Measurements from ENCODE around the gene PRRG4. TPM values are rescaled to one million over a fixed set of nuclear protein-coding genes. Genes with fewer than 3 reads are reported as not detected.

The PRRG4 gene
- total and polyA plus RNA-seq, 2 of the 13 experiments (the other 11 are each of a cell fraction or from before 2014, with no cell fraction given) = 0.24 to 0.95 TPM

DNA sequence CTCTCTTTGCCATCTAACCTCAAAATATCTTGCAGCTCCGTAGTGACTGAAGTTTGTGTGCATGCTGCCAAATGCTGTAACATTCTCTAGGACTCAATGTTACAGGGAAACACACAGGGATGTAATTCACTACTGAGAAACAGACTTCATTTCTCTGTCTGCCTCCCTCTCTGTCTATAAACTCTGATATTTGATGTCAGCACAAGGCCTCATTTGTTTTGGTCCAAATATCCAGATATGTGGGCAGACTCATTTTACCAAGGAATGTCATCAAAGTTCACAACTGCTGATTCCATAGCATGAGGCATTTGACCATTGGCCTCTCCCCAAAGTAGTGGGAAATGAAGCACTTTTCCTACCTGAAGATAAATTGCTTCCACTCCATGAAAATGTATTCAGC lies 2.5 kb upstream of the PRRG4 start:
- FAIRE-seq = no peak
- Histone ChIP-seq H3K79me2 (ENCODE audit: insufficient read depth, low read length) (no peaks in the 10 kb centered on the region), H4K20me1 (ENCODE audit: insufficient read depth, low read length) (no peaks in the 10 kb centered on the region), H2AFZ (ENCODE audit: low read length) (no peak overlapping the region), H3K9me3 (ENCODE audit: low read length) (no peaks in the 10 kb centered on the region), H3K36me3 (replicated peaks in 1 of 2; ENCODE audit: control insufficient read depth in 1 of 2, insufficient read depth in 2 of 2, low read length in 2 of 2) (no peaks in the 10 kb centered on the region), H3K27me3 (ENCODE audit: control insufficient read depth in 1 of 2, insufficient read depth in 2 of 2, low read length in 2 of 2) (peaks cover 0 to 5% of the 10 kb centered on the region in 2 experiments; a peak in 1 of 5 replicates), H3K4me1 (ENCODE audit: insufficient read depth, low read length) (peaks cover 10% of the 10 kb centered on the region), H3K4me3 (replicated peaks in 1 of 3; ENCODE audit: insufficient read depth in 1 of 3, low read depth in 2 of 3, low read length in 3 of 3) (no peak overlapping the region), H3K27ac (ENCODE audit: extremely low read length, insufficient read depth, low read length) (no peak overlapping the region), H3K4me2 (ENCODE audit: low read depth, low read length) (no peak overlapping the region), H3K9ac (ENCODE audit: insufficient read depth, low read depth, low read length) (no peak overlapping the region)
- DNase-seq (ENCODE audit: low spot score) = no peak
- intact Hi-C loops (cut with micrococcal nuclease; ENCODE audit: unreplicated experiment) = no loop called here
- TF ChIP-seq SUZ12 (IDR thresholded peaks at IDR 0.05; ENCODE audit: low read depth, low read length) = no peak
- TF ChIP-seq ESRRA (CRISPR knock-in tag; IDR thresholded peaks at IDR 0.05; ENCODE audit: low read depth) = no peak
- no peak for TF ChIP-seq ZNF788 (CRISPR knock-in tag; IDR thresholded peaks at IDR 0.05; ENCODE audit: borderline replicate concordance)
- no peak for TF ChIP-seq ZNF761 (CRISPR knock-in tag; conservative IDR thresholded peaks at IDR 0.05)
- TF ChIP-seq SMAD3 (CRISPR knock-in tag; IDR thresholded peaks at IDR 0.05) = no peak
- TF ChIP-seq ZKSCAN1 (IDR thresholded peaks at IDR 0.05; ENCODE audit: low read length) = no peak
- TF ChIP-seq, protein P1, sequence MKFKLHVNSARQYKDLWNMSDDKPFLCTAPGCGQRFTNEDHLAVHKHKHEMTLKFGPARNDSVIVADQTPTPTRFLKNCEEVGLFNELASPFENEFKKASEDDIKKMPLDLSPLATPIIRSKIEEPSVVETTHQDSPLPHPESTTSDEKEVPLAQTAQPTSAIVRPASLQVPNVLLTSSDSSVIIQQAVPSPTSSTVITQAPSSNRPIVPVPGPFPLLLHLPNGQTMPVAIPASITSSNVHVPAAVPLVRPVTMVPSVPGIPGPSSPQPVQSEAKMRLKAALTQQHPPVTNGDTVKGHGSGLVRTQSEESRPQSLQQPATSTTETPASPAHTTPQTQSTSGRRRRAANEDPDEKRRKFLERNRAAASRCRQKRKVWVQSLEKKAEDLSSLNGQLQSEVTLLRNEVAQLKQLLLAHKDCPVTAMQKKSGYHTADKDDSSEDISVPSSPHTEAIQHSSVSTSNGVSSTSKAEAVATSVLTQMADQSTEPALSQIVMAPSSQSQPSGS (CRISPR knock-in tag; IDR thresholded peaks at IDR 0.05) = no peak
- no peak for TF ChIP-seq MYC (CRISPR knock-in tag; IDR thresholded peaks at IDR 0.05; ENCODE audit: borderline replicate concordance)
- no peak for TF ChIP-seq BRD4 (CRISPR knock-in tag; IDR thresholded peaks at IDR 0.05)
- TF ChIP-seq MBNL3 (CRISPR knock-in tag; conservative IDR thresholded peaks at IDR 0.05) = no peak
- no peak for TF ChIP-seq ZFYVE20 (CRISPR knock-in tag; IDR thresholded peaks at IDR 0.05; ENCODE audit: borderline replicate concordance, low read depth)
- no peak for TF ChIP-seq RARA (CRISPR knock-in tag; IDR thresholded peaks at IDR 0.05)
- no peak for TF ChIP-seq ZFP62 (CRISPR knock-in tag; IDR thresholded peaks at IDR 0.05)
- TF ChIP-seq, protein P2, sequence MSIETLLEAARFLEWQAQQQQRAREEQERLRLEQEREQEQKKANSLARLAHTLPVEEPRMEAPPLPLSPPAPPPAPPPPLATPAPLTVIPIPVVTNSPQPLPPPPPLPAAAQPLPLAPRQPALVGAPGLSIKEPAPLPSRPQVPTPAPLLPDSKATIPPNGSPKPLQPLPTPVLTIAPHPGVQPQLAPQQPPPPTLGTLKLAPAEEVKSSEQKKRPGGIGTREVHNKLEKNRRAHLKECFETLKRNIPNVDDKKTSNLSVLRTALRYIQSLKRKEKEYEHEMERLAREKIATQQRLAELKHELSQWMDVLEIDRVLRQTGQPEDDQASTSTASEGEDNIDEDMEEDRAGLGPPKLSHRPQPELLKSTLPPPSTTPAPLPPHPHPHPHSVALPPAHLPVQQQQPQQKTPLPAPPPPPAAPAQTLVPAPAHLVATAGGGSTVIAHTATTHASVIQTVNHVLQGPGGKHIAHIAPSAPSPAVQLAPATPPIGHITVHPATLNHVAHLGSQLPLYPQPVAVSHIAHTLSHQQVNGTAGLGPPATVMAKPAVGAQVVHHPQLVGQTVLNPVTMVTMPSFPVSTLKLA (IDR thresholded peaks at IDR 0.05) = no peak
- no peak for TF ChIP-seq PCBP2 (optimal IDR thresholded peaks at IDR 0.05; ENCODE audit: low read depth, low read length, poor library complexity, severe bottlenecking)
- TF ChIP-seq ZNF772 (CRISPR knock-in tag; IDR thresholded peaks at IDR 0.05) = no peak
- no peak for TF ChIP-seq ISL2 (CRISPR knock-in tag; IDR thresholded peaks at IDR 0.05)
- TF ChIP-seq ZNF10 (CRISPR knock-in tag; IDR thresholded peaks at IDR 0.05; ENCODE audit: borderline replicate concordance, low read depth) = no peak
- TF ChIP-seq, protein P3, sequence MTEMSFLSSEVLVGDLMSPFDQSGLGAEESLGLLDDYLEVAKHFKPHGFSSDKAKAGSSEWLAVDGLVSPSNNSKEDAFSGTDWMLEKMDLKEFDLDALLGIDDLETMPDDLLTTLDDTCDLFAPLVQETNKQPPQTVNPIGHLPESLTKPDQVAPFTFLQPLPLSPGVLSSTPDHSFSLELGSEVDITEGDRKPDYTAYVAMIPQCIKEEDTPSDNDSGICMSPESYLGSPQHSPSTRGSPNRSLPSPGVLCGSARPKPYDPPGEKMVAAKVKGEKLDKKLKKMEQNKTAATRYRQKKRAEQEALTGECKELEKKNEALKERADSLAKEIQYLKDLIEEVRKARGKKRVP (CRISPR knock-in tag; IDR thresholded peaks at IDR 0.05) = no peak
- ATAC-seq = no peak
- BruUV-seq (replicated peaks) = no TSS peak
- in situ Hi-C loops (cut with HindIII; ENCODE audit: extremely low pct_ligation_motif_present, low pct_unique_long_range_greater_than_20kb) = no loop called here
- POLR2A ChIA-PET = no interaction called here
- WGBS (ENCODE audit: low lambda C conversion rate) = 13% methylated on average over 1 of the region's 1 CpG
- CTCF ChIA-PET (ENCODE audit: low intra/inter-chr PET ratio, low total read pairs) = no interaction called here
